Erythroblast (primary cell): ENCODE data around the gene ANKMY1.

Source experiments
- DNase-seq, 2 experiments: peaks; one replicate each; lab custom pipeline; 2025; lab: John Stamatoyannopoulos, UW
- GATA1 ChIP-seq: IDR thresholded peaks from 2 replicates; pipeline ENCODE4 v1.6.1; 2011; ENCODE audit warnings: low read depth, mild to moderate bottlenecking, control low read depth, low read length, moderate library complexity
- POLR2A ChIP-seq: IDR thresholded peaks from 2 replicates; pipeline ENCODE4 v1.6.1; 2011; ENCODE audit warnings: mild to moderate bottlenecking, low read length

The ANKMY1 gene

DNA sequence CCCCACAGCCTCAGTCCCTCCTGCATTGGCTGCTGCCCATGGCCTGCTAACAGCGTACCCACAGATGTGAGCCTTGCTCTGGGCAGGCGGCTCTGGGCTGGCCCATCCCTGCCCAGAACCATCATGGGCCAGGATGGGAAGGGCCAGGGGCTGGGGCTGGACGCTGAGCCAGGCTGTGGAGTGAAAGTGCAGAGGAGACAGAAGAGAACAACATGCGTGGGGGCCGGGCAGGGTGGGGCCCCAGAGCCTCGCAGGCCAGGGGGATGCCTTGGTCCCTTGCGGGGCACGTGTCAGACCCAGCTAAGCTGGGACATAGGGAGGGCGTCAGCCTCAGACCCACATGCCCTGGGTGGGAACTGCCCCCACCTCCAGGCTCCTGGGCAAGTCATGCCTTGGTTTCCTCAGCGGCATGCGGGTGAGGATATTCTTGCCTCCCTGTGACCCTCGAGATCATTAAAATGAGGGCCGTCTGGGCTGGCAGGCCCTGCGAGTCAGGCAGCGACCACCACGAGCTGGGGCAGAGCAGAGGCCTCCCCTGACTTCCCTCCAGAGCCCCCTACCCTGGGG lies 95.0 kb downstream of the ANKMY1 start:
- no peak for DNase-seq
- TF ChIP-seq POLR2A = no peak
- no peak for TF ChIP-seq GATA1

DNA sequence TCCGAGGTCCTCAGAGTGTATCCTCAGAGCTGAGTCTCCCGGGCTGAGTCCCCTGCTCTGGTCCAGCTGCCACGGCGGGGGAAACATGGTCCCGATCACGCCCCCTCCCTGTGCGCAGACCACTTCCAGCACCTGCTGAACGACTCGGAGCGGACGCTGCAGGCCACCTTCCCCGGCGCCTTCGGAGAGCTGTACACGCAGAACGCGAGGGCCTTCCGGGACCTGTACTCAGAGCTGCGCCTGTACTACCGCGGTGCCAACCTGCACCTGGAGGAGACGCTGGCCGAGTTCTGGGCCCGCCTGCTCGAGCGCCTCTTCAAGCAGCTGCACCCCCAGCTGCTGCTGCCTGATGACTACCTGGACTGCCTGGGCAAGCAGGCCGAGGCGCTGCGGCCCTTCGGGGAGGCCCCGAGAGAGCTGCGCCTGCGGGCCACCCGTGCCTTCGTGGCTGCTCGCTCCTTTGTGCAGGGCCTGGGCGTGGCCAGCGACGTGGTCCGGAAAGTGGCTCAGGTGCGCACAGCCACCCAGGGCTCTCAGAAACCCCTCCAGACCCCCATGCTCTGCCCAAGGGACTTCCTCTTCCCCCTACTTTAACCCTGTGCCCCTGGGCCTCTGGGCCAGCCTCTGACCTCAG lies 95.6 kb downstream of the ANKMY1 start:
- TF ChIP-seq POLR2A = no peak
- TF ChIP-seq GATA1 = no peak
- no peak for DNase-seq

DNA sequence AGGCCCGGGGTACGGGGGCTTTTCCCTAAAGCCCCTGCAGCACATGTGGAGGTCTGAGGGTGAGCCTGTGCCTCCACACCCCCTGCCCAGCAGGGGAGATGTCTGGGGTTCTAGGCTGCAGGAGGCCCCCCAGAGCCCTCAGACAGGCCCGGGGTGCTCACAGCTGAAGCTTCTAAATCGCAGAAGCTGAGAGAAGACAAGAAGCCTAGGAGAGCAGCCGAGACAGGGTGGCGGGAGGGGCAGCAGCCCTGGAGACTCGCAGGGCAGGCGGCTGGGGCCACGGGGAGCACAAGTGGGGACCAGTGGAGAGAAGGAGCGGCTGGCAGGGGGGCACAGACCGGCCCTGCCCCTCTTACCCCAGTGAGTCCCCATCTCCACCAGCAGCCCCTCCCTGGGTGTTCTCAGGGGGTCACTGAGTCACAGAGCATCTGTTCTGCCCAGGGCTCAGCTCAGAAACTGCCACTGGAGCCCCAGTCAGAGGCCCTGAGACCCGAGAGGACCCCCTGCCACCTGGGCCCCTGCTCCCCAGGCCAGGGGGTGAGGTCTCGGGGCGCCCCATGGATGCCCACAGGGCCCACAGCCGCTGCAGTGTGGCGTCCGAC lies 96.2 kb downstream of the ANKMY1 start:
- TF ChIP-seq GATA1 = no peak
- TF ChIP-seq POLR2A = no peak
- DNase-seq = no peak

DNA sequence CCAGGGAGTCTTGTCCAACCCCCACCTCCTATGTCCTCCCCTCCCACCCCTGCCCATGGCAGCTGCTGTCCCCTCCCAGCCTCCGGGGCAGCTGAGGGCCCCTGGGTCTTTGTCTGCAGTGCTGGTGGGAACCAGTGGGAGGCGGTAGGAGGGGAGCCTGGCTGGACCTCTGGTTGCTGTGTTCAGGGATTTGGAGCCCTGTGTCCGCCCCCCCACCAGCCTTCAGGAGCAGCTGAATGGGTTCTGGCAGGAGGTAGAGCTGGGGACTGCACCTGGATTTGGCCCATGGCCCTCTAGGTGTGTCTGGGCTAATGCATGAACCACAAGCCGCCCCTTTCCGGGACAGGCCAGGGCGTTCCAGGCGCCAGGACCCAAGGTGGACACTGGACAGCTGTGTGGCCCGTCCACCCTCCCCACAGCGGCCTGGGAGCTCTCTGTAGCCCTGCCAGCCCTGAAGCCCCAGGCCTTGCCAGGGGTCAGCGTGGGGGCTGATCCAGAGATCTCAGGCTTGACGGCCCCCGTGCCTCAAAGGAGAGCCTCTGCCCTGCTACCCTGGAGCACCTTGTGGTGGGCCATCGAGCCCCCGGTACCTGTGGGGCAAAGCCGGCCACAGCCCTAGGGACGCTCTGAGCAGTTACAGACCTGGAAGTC lies 96.9 kb downstream of the ANKMY1 start:
- no peak for DNase-seq
- TF ChIP-seq GATA1 = no peak
- no peak for TF ChIP-seq POLR2A

DNA sequence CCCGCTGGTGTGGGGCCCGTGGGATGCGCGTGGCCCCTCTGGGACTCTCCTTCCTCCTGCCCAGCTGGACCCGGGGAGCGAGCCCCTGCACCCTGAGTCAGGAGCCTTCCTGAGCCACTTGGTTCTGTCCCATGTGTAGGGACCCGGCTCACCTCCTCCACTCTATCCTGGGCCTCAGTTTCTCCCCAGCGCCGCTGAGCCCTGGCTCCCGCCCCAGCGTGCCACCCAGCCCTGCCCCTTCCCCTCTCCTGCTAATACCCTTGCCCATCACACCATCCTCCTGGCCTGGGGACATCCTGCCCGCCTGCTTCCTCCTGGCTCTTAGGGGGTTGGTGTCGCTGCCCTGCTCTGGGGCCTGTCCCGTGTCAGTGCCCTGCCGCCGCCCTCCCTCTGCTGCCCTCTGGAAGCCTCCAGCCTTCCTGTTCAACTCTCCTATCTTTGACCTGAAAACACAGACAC lies 97.5 kb downstream of the ANKMY1 start:
- no peak for TF ChIP-seq GATA1
- no peak for TF ChIP-seq POLR2A
- no peak for DNase-seq

DNA sequence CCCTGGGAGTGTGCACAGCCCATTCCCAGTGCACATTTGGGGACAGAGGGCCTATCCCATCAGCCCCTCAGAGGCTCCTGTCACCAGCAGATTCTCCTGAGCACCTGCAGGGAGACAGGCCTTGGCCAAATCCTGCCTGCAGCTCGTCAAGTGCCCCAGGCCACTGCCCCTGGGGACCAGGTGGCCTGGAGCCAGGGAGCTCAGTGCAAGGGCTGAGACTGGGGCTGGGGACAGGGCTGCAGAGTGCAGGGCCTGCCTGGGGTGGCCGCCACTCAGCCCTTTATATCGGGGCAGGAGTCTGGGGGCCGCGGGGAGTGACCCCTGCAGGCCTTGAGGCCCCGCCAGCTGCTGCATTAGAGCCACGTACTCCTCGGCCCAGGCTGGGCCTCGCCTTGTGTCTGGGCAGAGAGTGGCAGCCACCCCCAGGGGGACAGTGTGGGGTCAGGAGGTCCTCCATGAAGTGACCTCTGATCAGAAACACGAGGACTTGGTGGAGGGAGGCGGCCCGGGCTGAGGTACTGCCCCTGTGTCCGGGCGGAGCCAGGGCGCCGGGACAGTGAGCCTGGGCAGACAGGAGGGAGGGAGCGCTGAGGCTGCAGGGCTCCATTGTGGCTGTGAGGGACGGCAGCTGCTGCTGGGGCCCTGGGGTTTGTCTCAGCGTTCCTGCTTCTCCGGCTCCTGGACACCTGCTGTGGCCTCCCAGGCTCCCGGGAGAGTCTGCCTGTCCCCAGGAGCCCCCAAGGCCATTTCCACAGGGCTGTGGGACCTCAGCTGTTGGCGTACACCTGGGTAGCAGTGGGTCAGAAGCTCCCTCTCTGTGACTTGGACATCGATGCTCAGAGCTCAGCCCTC lies 98.2 kb downstream of the ANKMY1 start:
- DNase-seq = no peak
- TF ChIP-seq GATA1 (no peak), POLR2A (no peak)

DNA sequence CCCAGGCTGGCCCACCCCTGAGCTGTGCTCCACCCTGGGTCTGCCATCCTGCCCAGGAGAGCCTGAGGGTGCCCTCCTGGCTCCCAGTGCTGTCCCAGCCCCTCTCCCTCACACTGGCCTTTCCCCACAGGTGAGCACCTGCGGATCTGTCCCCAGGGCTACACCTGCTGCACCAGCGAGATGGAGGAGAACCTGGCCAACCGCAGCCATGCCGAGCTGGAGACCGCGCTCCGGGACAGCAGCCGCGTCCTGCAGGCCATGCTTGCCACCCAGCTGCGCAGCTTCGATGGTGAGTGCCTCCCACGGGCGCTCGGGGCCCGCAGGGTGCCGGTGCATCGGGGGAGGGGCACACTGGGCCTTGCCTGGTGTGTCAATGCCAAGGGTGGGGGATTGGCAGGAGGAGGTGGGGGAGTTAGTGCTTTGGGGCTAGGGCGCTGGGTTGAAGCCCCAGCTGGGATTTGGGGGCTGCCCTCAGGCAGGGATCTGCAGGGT lies 98.8 kb downstream of the ANKMY1 start:
- TF ChIP-seq POLR2A (no peak), GATA1 (no peak)
- DNase-seq = no peak

DNA sequence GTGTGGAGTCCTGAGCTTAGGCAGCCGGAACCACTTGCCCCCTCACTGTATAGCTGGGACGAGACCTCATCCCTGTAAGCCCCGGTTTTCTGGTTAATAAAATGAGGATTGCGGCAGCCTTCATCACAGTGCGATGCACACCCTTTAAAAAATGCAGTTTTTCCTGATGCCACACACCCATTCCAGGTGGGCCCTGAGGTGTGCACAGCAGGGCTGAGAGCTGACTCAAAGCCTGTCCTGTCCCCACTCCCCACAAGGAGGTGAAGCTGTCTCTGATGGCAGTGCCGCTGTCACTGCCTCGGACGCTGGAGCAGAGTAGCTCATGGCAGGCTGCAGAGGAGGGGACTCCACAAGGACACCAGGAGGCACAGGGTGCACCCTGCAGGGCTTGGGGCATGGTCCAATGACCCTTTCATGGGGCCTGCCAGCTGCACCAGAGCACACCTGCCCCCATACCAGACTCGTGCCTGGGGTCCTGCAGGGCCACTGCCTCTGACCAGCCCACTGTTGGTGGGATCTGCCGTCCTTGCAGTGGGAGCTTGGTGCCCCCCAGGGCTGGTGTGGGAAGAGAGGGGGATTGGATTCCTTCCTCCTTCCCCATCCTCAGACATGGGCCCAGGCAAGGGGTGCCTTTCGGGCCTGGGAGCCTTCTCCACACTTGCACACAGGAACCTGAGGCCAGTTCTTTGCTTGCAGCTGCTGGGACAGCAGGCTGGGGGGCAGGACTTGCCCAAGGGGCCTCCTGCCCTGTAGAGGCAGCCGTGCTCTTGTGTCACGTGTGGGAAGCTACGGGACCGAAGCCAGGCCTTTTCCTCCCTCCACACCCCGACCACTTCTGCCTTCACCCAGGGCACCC lies 99.5 kb downstream of the ANKMY1 start:
- TF ChIP-seq GATA1 (no peak), POLR2A (no peak)
- no peak for DNase-seq

DNA sequence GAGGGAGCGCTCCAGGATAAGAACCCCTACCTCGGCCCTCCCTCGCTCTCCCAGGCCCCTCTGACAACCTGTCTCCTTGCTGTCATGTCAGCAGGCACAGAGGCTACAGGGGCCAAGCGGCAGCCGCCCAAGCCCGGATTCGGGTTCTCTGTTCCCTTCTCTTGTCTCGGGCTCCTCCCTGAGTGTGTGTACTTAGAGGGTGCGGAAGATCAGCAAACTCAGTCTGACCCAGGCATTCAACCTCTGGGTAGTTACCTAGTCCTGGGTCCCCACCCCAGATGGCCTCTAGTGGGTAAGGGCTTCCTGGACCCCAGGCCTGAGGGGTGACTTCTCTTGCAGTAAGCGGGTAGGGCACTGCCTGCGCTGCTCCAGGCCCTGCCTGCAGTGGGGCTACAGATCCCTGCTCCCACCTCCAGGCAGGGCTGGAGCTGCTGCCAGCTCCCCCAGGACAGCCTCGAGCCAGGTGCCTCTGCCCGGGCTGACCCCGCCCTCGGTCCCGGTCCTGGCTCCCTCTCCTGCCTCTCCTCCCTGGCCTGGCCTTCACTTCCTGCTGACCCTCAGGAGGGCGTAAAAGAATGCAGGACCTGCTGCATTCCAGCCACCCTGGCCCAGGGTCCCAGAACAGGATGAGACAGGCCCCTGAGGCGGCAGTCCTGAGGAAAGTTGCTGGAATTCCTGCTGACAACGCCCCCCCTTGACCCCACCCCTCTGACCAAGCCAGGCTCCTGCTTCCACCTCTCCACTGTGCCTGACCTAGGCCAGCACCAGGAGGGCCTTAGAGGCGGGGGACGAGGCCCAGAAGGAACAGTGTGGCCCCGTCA lies 100.4 kb downstream of the ANKMY1 start:
- no peak for TF ChIP-seq GATA1
- TF ChIP-seq POLR2A = no peak

DNA sequence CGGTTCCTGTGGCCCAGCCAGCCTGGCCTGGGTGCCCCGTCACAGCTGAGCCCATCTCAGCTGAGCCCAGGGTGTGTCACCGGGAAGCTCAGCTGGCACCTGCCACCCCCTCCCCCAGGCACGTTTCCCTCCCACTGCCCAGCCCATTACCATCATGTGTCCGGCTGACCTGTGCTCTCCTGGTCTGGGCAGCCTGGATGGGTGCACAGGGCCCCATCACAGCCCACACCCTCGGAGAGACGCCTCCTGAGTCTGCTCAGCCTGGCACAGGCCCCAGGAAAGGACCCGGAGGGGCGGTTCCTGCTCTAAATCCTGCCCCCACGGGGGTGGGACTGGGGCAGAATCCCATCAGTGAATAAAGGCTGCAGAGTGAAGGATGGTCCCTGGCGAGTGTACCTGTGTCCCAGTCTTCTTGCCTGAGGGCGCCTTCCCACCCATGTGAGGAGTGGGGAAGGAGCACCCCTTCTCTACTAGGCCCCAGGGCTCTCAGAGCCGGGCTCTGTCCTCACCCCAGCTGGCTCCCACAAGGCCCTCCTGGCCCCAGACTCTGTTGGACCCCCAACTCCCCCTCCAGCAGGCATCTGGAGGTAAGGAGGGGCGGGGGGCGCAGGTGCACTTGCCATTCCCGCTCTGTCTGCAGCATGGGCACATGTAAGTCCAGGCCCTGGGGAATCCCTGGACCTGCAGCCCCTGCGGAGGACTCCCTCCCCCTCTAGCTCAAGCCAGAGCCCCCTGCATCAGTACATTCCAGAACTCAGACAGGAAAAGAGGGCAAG lies 101.2 kb downstream of the ANKMY1 start:
- no peak for DNase-seq
- TF ChIP-seq GATA1 = no peak
- TF ChIP-seq POLR2A = no peak

More for the DNA sequence above, 100.4 kb downstream of the ANKMY1 start:
- no peak for DNase-seq

DNA sequence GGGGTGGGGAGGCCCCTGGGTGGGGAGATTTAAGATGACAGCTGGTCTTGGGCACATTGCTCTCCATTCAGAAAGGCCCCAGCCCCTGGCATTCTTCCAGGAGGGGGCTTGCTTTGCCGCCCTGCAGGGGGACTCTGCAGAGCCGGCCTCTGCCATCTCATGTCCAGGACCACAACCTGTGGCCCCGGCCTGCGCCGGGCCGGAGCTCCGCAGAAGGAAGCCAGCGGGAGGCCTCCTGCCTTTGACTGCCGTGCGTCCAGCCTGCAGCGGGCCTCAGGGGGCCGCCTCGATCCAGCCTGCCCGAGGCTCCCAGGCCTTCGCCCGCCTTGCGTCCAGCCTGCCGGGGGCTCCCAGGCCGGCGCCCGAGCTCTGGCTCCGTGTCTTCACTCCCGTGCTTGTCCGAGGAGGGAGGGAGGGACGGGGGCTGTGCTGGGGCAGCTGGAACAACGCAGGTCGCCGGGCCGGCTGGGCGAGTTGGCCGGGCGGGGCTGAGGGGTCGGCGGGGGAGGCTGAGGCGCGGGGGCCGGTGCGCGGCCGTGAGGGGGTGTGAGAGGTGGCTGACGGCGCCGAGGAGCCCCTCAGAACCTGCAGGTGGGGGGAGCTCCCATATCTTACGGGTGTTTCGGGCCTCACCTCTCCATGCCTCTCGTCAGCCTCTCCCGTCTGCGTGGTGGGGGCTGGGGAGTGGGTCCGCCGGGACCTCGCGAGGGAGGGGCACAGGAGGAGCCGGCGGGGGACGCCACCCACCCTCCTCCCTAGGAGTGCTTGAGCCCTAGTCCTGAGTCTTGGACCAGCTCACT lies 101.9 kb downstream of the ANKMY1 start:
- no peak for TF ChIP-seq POLR2A
- no peak for TF ChIP-seq GATA1

More for the DNA sequence above, 101.9 kb downstream of the ANKMY1 start:
- no peak for DNase-seq
